ENCODE data around the gene TNS3.
A peak's percentile ranks its signal among the peaks of the same experiment; 100 is the strongest.

TNS3 gene

GRCh38 chr7:47478017-47478344 lies 103.9 kb downstream of the TNS3 start:
- no peak for DNase-seq (ENCODE audit: low spot score)
- TF ChIP-seq CTCF (IDR thresholded peaks at IDR 0.05; ENCODE audit: extremely low read depth, insufficient read depth, missing control alignments) = no peak
- in situ Hi-C loops (cut with MboI; ENCODE audit: low pct_unique_long_range_greater_than_20kb, low sequenced_read_pairs, unreplicated experiment) = no loop called here

- DNase-seq (ENCODE audit: low spot score) = no peak
- no peak for TF ChIP-seq CTCF (IDR thresholded peaks at IDR 0.05; ENCODE audit: extremely low read depth, insufficient read depth, missing control alignments)
- in situ Hi-C loops (cut with MboI; ENCODE audit: low pct_unique_long_range_greater_than_20kb, low sequenced_read_pairs, unreplicated experiment) = no loop called here
Observed at GRCh38 chr7:47477191-47478016, 104.5 kb downstream of the TNS3 start.

- in situ Hi-C loops (cut with MboI; ENCODE audit: low pct_unique_long_range_greater_than_20kb, low sequenced_read_pairs, unreplicated experiment) = no loop called here
- DNase-seq (ENCODE audit: low spot score) = no peak
Observed at GRCh38 chr7:47475880-47476227, 106.1 kb downstream of the TNS3 start.

GRCh38 chr7:47474937-47475879 lies 106.7 kb downstream of the TNS3 start:
- no peak for TF ChIP-seq CTCF (IDR thresholded peaks at IDR 0.05; ENCODE audit: extremely low read depth, insufficient read depth, missing control alignments)
- peak; percentile 82 for DNase-seq (ENCODE audit: low spot score)
- in situ Hi-C loops (cut with MboI; ENCODE audit: low pct_unique_long_range_greater_than_20kb, low sequenced_read_pairs, unreplicated experiment) = no loop called here

More at GRCh38 chr7:47475880-47476227, 106.1 kb downstream of the TNS3 start:
- TF ChIP-seq CTCF (IDR thresholded peaks at IDR 0.05; ENCODE audit: extremely low read depth, insufficient read depth, missing control alignments) = no peak

GRCh38 chr7:47474211-47474936 lies 107.5 kb downstream of the TNS3 start:
- no peak for TF ChIP-seq CTCF (IDR thresholded peaks at IDR 0.05; ENCODE audit: extremely low read depth, insufficient read depth, missing control alignments)
- DNase-seq (ENCODE audit: low spot score) = no peak
- in situ Hi-C loops (cut with MboI; ENCODE audit: low pct_unique_long_range_greater_than_20kb, low sequenced_read_pairs, unreplicated experiment) = no loop called here

GRCh38 chr7:47473499-47474210 lies 108.3 kb downstream of the TNS3 start:
- in situ Hi-C loops (cut with MboI; ENCODE audit: low pct_unique_long_range_greater_than_20kb, low sequenced_read_pairs, unreplicated experiment) = no loop called here
- DNase-seq (ENCODE audit: low spot score) = no peak
- TF ChIP-seq CTCF (IDR thresholded peaks at IDR 0.05; ENCODE audit: extremely low read depth, insufficient read depth, missing control alignments) = no peak
